Spleen (tissue), 11 donors: Measurements from ENCODE around the gene HMOX2. TPM values are rescaled to one million over a fixed set of nuclear protein-coding genes. Genes with fewer than 3 reads are reported as not detected.
A peak's percentile ranks its signal among the peaks of the same experiment; 100 is the strongest.

Experiments used
- DNase-seq: peaks from one replicate; pipeline ENCODE4 v3.0.0-alpha.2; 2020
- H3K27ac ChIP-seq, 8 donors: fragments of 200-600 bp; sonication (generic) in 7 of 8; 1 replicate in 4 of 8; 2 replicates in 4 of 8; pipeline versions ENCODE4 v1.5.0 to v1.8.0; 2016 to 2021; ENCODE audit warnings: inconsistent platforms in 4 of 8, mild to moderate bottlenecking in 4 of 8, moderate library complexity in 1 of 8
- H3K27me3 ChIP-seq, 7 donors: fragments of 200-600 bp; sonication (generic) in 6 of 7; replicated peaks in 1 of 7; 1 replicate in 4 of 7; 2 replicates in 3 of 7; pipeline versions ENCODE4 v1.5.0 to v1.8.0; 2016 to 2021; ENCODE audit warnings: inconsistent platforms in 3 of 7, mild to moderate bottlenecking in 1 of 7
- H3K36me3 ChIP-seq, 6 donors: fragments of 200-600 bp; sonication (generic) in 5 of 6; 1 replicate in 4 of 6; 2 replicates in 2 of 6; pipeline versions ENCODE4 v1.5.0 to v1.8.0; 2016 to 2021; ENCODE audit warnings: inconsistent platforms in 2 of 6
- H3K4me1 ChIP-seq, 6 donors: fragments of 200-600 bp; sonication (generic) in 5 of 6; 1 replicate in 3 of 6; 2 replicates in 3 of 6; pipeline versions ENCODE4 v1.5.0 to v1.8.0; 2016 to 2021; ENCODE audit warnings: inconsistent platforms in 3 of 6
- H3K4me3 ChIP-seq, 8 donors: fragments of 200-600 bp; sonication (generic) in 7 of 8; 1 replicate in 4 of 8; 2 replicates in 4 of 8; pipeline versions ENCODE4 v1.5.0 to v1.8.0; 2016 to 2021; ENCODE audit warnings: inconsistent platforms in 4 of 8, mild to moderate bottlenecking in 4 of 8, moderate library complexity in 2 of 8
- H3K9me3 ChIP-seq, 8 donors: fragments of 200-600 bp; sonication (generic) in 7 of 8; 1 replicate in 4 of 8; 2 replicates in 4 of 8; pipeline versions ENCODE4 v1.5.0 to v1.8.0; 2016 to 2021; ENCODE audit warnings: inconsistent platforms in 4 of 8
- CTCF ChIP-seq, 11 experiments: fragments of 200-600 bp in 7 of 11; fragments of 450-650 bp in 4 of 11; sonication (generic) in 4 of 11; IDR thresholded peaks in 8 of 11; conservative IDR thresholded peaks in 3 of 11; 1 replicate in 7 of 11; 2 replicates in 4 of 11; pipeline versions ENCODE4 v1.4.0 to v1.8.0; 2016 to 2021; ENCODE audit warnings: antibody characterized with exemption in 11 of 11, inconsistent platforms in 4 of 11, mild to moderate bottlenecking in 1 of 11
- POLR2A ChIP-seq, 3 donors: fragments of 450-650 bp; IDR thresholded peaks; one replicate each; pipeline ENCODE4 v1.5.1; 2017; ENCODE audit warnings: antibody characterized with exemption in 3 of 3, mild to moderate bottlenecking in 1 of 3
- POLR2AphosphoS5 ChIP-seq, 3 donors: sonication (generic); formaldehyde crosslinking; IDR thresholded peaks; one replicate each; pipeline ENCODE4 v1.5.1; 2017; ENCODE audit warnings: antibody characterized with exemption in 3 of 3
- WGBS, 5 donors: extraction: QIAGEN DNeasy Blood & Tissue Kit in 3 of 5; methylation state at CpG; one replicate each; pipeline versions ENCODE4 v1.1.5 to v1.1.7; 2013 to 2018; 5-methylcytosine and 5-hydroxymethylcytosine counted together
- intact Hi-C: fragments of 100-400 bp; cut with DNase I; formaldehyde crosslinking; loops from one replicate; pipeline ENCODE4 v1.15.0; 2023; ENCODE audit warnings: low total_unique reads
- polyA plus RNA-seq, 3 donors: library from polyadenylated mRNA; stranded (reverse); fragments of 200-250 nt; gene quantifications; one replicate each; pipeline ENCODE4 v1.2.1, GENCODE V29; 2013
- total RNA-seq, 7 donors: library from RNA; depleted of rRNA in 3 of 7; stranded (reverse); fragments of >200 nt in 3 of 7; fragmentation: NEBNext Ultra II Directional in 4 of 7; extraction: Animal tissue kit (Norgen Biotek cat#: 25700) in 4 of 7; gene quantifications; one replicate each; pipeline versions ENCODE4 v1.1.0 to v1.2.1, GENCODE V29; 2016 to 2021
- donor health status: healthy with polysubstance abuse.
- donor health status: DM: no; HTN: no; CAD: no; lungs with moderate emphysema.
- donor health status: DM: no; HTN: no; CAD: no.
- donor health status: Bipolar disorder and iron deficiency.
- donor health status: healthy.
- donor health status: DM: no; HTN: no; CAD: no.
- donor health status: DM: yes; HTN: yes; CAD: no.

Gene HMOX2
- total and polyA plus RNA-seq, 10 donors = 26.6 to 73.8 (median 53.3) TPM

GRCh38 chr16:4529085-4530060 is 53.2 kb downstream of the HMOX2 start:
- Histone ChIP-seq H3K4me3 (no peak overlapping the region), H3K36me3 (peaks cover 0 to 18% (median 4%) of the 10 kb centered on the region in 6 donors), H3K9me3 (no peaks in the 10 kb centered on the region), H3K4me1 (peaks cover 0 to 35% (median 10%) of the 10 kb centered on the region in 6 donors), H3K27me3 (no peaks in the 10 kb centered on the region), H3K27ac (peak overlapping the region in 5 of 8 donors; percentile 41 to 69 (median 46))
- no peak for DNase-seq
- TF ChIP-seq CTCF (IDR thresholded peaks at IDR 0.05 in 8 of 11, conservative IDR thresholded peaks at IDR 0.05 in 3 of 11) (peak in 1 of 11 experiments; percentile 12), POLR2A (IDR thresholded peaks at IDR 0.05) (no peak)
- intact Hi-C loops = no loop called here
- 55 to 67% (median 67%) methylated on average over 15 to 16 of the region's 16 CpGs for WGBS, 5 donors

- no peak overlapping the region for H3K27ac ChIP-seq
- H3K27me3 ChIP-seq = no peaks in the 10 kb centered on the region
- no peaks in the 10 kb centered on the region for H3K9me3 ChIP-seq
- H3K4me1 ChIP-seq = peaks cover 0 to 50% (median 12%) of the 10 kb centered on the region in 6 donors
- DNase-seq = no peak
- TF ChIP-seq CTCF (IDR thresholded peaks at IDR 0.05 in 8 of 11, conservative IDR thresholded peaks at IDR 0.05 in 3 of 11) = no peak
- TF ChIP-seq POLR2A (IDR thresholded peaks at IDR 0.05) = no peak
- TF ChIP-seq POLR2AphosphoS5 (IDR thresholded peaks at IDR 0.05) = no peak
- H3K4me3 ChIP-seq = no peak overlapping the region
- WGBS, 5 donors = 81 to 97% (median 88%) methylated on average over 5 to 8 of the region's 8 CpGs
- intact Hi-C loops = no loop called here
- peaks cover 0 to 18% (median 4%) of the 10 kb centered on the region in 6 donors for H3K36me3 ChIP-seq
These were observed 55.6 kb downstream of the HMOX2 start for GRCh38 chr16:4531811-4532210.

- intact Hi-C loops = no loop called here
- H3K4me1 ChIP-seq = peaks cover 0 to 50% (median 15%) of the 10 kb centered on the region in 6 donors
These were observed 56.0 kb downstream of the HMOX2 start for GRCh38 chr16:4532238-4532637.

More at GRCh38 chr16:4532238-4532637, 56.0 kb downstream of the HMOX2 start:
- no peaks in the 10 kb centered on the region for H3K9me3 ChIP-seq
- no peaks in the 10 kb centered on the region for H3K27me3 ChIP-seq
- peaks cover 0 to 18% (median 4%) of the 10 kb centered on the region in 6 donors for H3K36me3 ChIP-seq
- no peak overlapping the region for H3K27ac ChIP-seq
- 88 to 97% (median 93%) methylated on average over 10 of the region's 10 CpGs for WGBS, 5 donors
- no peak overlapping the region for H3K4me3 ChIP-seq
- DNase-seq = no peak
- no peak for TF ChIP-seq POLR2AphosphoS5 (IDR thresholded peaks at IDR 0.05)
- no peak for TF ChIP-seq POLR2A (IDR thresholded peaks at IDR 0.05)
- no peak for TF ChIP-seq CTCF (IDR thresholded peaks at IDR 0.05 in 8 of 11, conservative IDR thresholded peaks at IDR 0.05 in 3 of 11)
